NCI-H748 (cell line): ENCODE data around the gene NEDD4L.

Experiments
- DNase-seq: peaks from one replicate; lab custom pipeline; 2025; ENCODE audit not compliant: unreplicated experiment; lab: John Stamatoyannopoulos, UW

Gene NEDD4L

GRCh38 chr18:58091099-58091611, 47.1 kb downstream of the NEDD4L start:
- no peak for DNase-seq

GRCh38 chr18:58093311-58093803, 49.3 kb downstream of the NEDD4L start:
- no peak for DNase-seq

GRCh38 chr18:58095222-58095621, 51.2 kb downstream of the NEDD4L start:
- no peak for DNase-seq

- no peak for DNase-seq
Observed at GRCh38 chr18:58095655-58096054, 51.6 kb downstream of the NEDD4L start.

GRCh38 chr18:58096658-58097057, 52.6 kb downstream of the NEDD4L start:
- no peak for DNase-seq

GRCh38 chr18:58097121-58097906, 53.3 kb downstream of the NEDD4L start:
- no peak for DNase-seq

GRCh38 chr18:58097907-58098166, 53.8 kb downstream of the NEDD4L start:
- DNase-seq, result no peak

GRCh38 chr18:58098706-58099105, 54.7 kb downstream of the NEDD4L start:
- no peak for DNase-seq

- DNase-seq, result peak; percentile 49
Observed at GRCh38 chr18:58100154-58100553, 56.1 kb downstream of the NEDD4L start.

- DNase-seq, result no peak
Observed at GRCh38 chr18:58101291-58101794, 57.3 kb downstream of the NEDD4L start.

GRCh38 chr18:58102018-58102417, 58.0 kb downstream of the NEDD4L start:
- no peak for DNase-seq

GRCh38 chr18:58102875-58103274, 58.8 kb downstream of the NEDD4L start:
- DNase-seq, result no peak

- DNase-seq, result no peak
Observed at GRCh38 chr18:58103339-58103985, 59.4 kb downstream of the NEDD4L start.

GRCh38 chr18:58104096-58104495, 60.1 kb downstream of the NEDD4L start:
- DNase-seq, result no peak

- DNase-seq, result no peak
Observed at GRCh38 chr18:58105206-58105887, 61.3 kb downstream of the NEDD4L start.

GRCh38 chr18:58105888-58106260, 61.8 kb downstream of the NEDD4L start:
- DNase-seq, result no peak

GRCh38 chr18:58106289-58107070, 62.5 kb downstream of the NEDD4L start:
- DNase-seq, result no peak

GRCh38 chr18:58109256-58109655, 65.2 kb downstream of the NEDD4L start:
- DNase-seq, result no peak

- no peak for DNase-seq
Observed at GRCh38 chr18:58110398-58110797, 66.4 kb downstream of the NEDD4L start.

GRCh38 chr18:58112174-58112573, 68.1 kb downstream of the NEDD4L start:
- no peak for DNase-seq

- DNase-seq, result no peak
Observed at GRCh38 chr18:58113337-58113736, 69.3 kb downstream of the NEDD4L start.
